BLaER1 (cell line): Measurements from ENCODE around the gene GAD2.
A peak's percentile ranks its signal among the peaks of the same experiment; 100 is the strongest.

Experiments used
- H3K27ac ChIP-seq: shearing (Covaris generic); formaldehyde crosslinking; 2 replicates; pipeline ENCODE4 v1.8.1; 2022
- H3K27me3 ChIP-seq: shearing (Covaris generic); formaldehyde crosslinking; 2 replicates; pipeline ENCODE4 v1.8.1; 2022
- H3K36me3 ChIP-seq: shearing (Covaris generic); formaldehyde crosslinking; 2 replicates; pipeline ENCODE4 v1.8.1; 2022
- H3K4me1 ChIP-seq: shearing (Covaris generic); formaldehyde crosslinking; 2 replicates; pipeline ENCODE4 v1.8.1; 2022
- H3K4me2 ChIP-seq: shearing (Covaris generic); formaldehyde crosslinking; 2 replicates; pipeline ENCODE4 v1.8.1; 2022
- H3K4me3 ChIP-seq: shearing (Covaris generic); formaldehyde crosslinking; 2 replicates; pipeline ENCODE4 v1.8.1; 2022
- H3K9ac ChIP-seq: shearing (Covaris generic); formaldehyde crosslinking; 2 replicates; pipeline ENCODE4 v1.8.1; 2022
- H3K9me3 ChIP-seq: shearing (Covaris generic); formaldehyde crosslinking; 2 replicates; pipeline ENCODE4 v1.8.1; 2022
- H4K20me1 ChIP-seq: shearing (Covaris generic); formaldehyde crosslinking; 2 replicates; pipeline ENCODE4 v1.8.1; 2022
- Cebpa-rat ChIP-seq: shearing (Covaris generic); IDR thresholded peaks from 2 replicates; pipeline ENCODE4 v1.8.1; 2022

Gene GAD2

DNA sequence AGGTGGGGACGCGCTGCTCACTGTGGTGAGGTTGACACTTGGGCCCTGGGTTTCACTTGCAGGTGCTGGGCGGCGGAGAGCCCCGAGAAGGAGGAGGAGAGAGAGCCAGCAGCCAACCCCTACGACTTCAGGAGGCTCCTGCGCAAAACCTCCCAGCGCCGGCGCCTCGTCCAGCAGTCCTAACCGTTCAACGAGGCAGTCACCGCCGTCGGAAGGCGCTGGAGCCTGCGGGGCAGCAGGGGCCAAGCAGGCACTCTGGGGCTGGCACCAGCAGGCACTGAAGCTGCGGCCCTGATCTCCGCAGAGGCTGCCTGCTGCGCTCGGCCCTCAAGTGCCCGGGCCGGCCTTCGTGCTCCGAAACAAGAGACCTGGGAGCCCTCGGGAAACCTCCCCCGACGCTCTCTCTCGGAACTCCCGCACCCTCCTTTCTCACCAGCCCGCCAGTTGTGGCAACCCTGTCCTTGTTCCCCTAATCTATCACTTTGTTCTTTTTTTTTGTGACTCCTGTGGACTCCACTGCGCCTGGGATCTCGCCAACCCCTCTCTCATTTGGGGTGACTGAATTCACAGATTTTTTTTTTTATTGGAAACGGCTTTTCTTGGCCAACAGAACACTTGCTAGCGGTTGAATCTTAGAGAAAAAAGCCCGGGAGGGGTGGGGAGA, 4.7 kb upstream of the GAD2 start:
- Histone ChIP-seq H3K4me1 (peaks cover 33% of the 10 kb centered on the region), H3K27me3 (peaks cover 58% of the 10 kb centered on the region), H3K36me3 (no peaks in the 10 kb centered on the region), H3K4me2 (no peak overlapping the region), H4K20me1 (peaks cover 32% of the 10 kb centered on the region), H3K9me3 (peaks cover 24% of the 10 kb centered on the region), H3K9ac (no peak overlapping the region), H3K27ac (no peak overlapping the region), H3K4me3 (no peak overlapping the region)
- no peak for TF ChIP-seq Cebpa-rat

DNA sequence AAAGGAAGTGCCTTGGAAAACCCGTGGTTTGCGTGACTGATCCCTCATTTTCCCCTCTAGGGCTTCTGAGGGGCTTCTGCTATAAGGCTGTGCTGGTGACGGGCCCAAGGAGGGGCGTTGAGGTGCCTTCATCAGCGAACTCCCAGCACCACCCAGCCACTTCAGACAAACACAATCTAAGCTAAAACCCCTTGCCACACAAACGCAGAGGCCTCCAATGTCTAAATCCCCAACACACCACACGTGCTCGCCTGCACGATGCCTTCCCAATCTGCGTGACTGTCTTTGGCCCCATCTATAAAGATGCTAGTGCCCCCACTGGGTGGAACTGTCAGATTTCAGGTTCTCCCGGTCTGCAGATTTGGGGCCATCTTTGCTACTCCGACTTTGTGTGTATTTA, 4.1 kb upstream of the GAD2 start:
- peaks cover 24% of the 10 kb centered on the region for H3K9me3 ChIP-seq
- H3K4me3 ChIP-seq = no peak overlapping the region
- no peak overlapping the region for H3K27ac ChIP-seq
- peaks cover 39% of the 10 kb centered on the region for H3K4me1 ChIP-seq
- no peak overlapping the region for H3K4me2 ChIP-seq
- H3K36me3 ChIP-seq = no peaks in the 10 kb centered on the region
- H3K9ac ChIP-seq = no peak overlapping the region
- H3K27me3 ChIP-seq = peaks cover 64% of the 10 kb centered on the region
- peaks cover 38% of the 10 kb centered on the region for H4K20me1 ChIP-seq
- no peak for TF ChIP-seq Cebpa-rat

DNA sequence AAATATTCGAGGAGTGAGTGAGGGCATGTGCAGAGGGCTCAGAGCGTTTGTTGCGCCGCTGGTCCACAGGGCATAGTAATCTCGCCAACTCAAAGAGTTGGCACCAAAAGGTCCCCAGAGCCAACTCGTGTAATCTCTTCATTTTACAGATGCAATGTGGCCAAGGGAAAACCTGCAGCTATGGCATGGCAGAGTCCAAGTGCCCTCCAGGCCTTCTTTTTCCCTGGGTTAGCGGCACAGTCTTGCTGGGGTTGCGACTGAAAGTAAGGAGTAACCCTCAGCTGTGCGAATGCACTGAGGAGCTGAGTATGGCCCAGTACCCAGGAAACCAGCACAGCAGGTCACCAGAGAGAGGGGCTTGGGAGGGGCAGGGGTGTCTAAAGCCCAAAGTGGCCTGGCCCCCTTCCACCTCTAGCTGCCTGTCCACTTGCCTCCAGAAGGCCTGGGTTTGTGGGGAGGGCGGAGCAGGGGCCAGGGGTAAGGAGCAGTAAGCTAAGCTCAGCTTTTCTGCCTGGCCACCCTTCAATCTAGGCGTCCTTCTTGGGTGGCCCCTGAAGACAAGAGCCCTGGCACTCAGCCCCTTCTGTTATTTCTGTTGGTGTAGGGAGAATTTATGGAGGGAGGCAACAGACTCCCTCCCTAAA, 3.3 kb upstream of the GAD2 start:
- Histone ChIP-seq H3K4me3 (no peak overlapping the region), H3K4me2 (no peak overlapping the region), H3K27ac (no peak overlapping the region), H4K20me1 (peaks cover 46% of the 10 kb centered on the region), H3K9me3 (peaks cover 32% of the 10 kb centered on the region), H3K36me3 (no peaks in the 10 kb centered on the region), H3K4me1 (peaks cover 45% of the 10 kb centered on the region), H3K9ac (no peak overlapping the region), H3K27me3 (peaks cover 72% of the 10 kb centered on the region)
- no peak for TF ChIP-seq Cebpa-rat

DNA sequence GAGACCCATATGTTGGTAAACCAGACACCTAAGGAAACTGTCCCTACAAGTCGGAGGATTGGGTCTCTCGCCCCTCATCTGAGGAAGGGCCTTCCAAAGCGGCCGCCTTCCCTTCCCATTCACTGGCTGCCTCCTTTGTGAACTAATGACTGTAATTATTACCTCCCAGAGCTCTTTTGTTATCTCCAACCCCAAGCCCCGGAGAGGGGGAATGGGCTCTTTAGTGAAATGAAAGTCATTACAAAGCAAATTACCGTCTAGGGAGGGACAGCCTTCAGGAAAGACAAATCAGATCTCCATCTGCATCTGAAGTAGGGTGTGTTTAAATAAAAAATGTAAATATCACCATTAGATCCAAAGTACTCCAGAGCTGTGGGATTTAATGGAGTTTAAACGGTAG, 2.6 kb upstream of the GAD2 start:
- Histone ChIP-seq H3K9ac (no peak overlapping the region), H3K27me3 (peaks cover 79% of the 10 kb centered on the region), H3K4me2 (peak overlapping the region; percentile 97), H3K4me1 (peaks cover 45% of the 10 kb centered on the region), H3K27ac (no peak overlapping the region), H3K4me3 (no peak overlapping the region), H3K9me3 (peaks cover 39% of the 10 kb centered on the region), H3K36me3 (no peaks in the 10 kb centered on the region), H4K20me1 (peaks cover 48% of the 10 kb centered on the region)
- no peak for TF ChIP-seq Cebpa-rat

DNA sequence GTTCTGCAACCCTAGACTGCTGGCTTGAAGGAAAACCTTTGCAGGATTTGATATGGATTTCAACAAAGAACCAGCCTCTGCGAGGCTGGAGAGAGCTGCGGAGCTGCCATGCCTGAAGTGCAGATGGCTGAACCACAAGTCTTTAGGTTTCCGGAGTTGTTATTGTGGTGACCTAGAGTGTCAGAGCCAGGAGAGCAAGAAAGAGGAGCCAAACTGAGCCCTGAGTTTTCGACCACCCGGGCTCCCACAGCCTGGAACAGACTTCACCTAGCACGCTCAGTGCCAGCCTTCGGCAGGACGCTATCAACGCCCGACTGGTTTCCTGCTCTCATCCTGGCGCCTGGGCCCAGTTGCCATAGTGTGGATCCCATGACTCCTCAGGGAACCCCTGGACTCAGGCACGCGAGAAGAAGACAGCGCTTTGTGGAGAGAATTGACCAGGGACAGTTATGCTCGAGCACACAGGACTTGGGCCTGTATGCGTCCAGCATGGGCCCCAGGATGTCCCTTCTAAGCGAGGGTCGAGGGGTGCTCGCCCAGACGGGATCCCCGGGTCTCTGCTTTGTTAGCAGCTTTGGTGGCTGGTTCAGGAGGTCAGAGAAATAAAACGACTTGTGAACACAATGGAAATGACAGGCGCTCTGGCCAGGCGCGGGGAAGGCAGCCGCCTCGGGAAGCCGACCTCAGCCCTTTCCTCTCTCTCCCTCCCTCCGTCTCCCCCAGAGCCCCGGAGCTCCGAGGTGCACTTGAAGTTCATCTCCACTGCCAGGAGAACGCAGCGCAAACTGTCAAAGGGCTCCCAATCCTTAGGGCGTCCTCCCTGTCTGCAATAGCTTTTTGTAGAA, 1.8 kb upstream of the GAD2 start:
- Histone ChIP-seq H3K4me1 (peaks cover 45% of the 10 kb centered on the region), H3K9me3 (peaks cover 45% of the 10 kb centered on the region), H3K4me3 (peak overlapping the region; percentile 64), H4K20me1 (peaks cover 48% of the 10 kb centered on the region), H3K4me2 (peak overlapping the region; percentile 97), H3K27ac (no peak overlapping the region), H3K9ac (no peak overlapping the region), H3K27me3 (peaks cover 87% of the 10 kb centered on the region), H3K36me3 (no peaks in the 10 kb centered on the region)
- no peak for TF ChIP-seq Cebpa-rat

GRCh38 chr10:26215396-26215934, 1.1 kb upstream of the GAD2 start:
- no peak for TF ChIP-seq Cebpa-rat
- no peaks in the 10 kb centered on the region for H3K36me3 ChIP-seq
- H4K20me1 ChIP-seq = peaks cover 48% of the 10 kb centered on the region
- H3K9ac ChIP-seq = no peak overlapping the region
- H3K4me2 ChIP-seq = peak overlapping the region; percentile 97
- peaks cover 45% of the 10 kb centered on the region for H3K4me1 ChIP-seq
- peaks cover 94% of the 10 kb centered on the region for H3K27me3 ChIP-seq
- H3K4me3 ChIP-seq = peak overlapping the region; percentile 64
- peaks cover 48% of the 10 kb centered on the region for H3K9me3 ChIP-seq
- no peak overlapping the region for H3K27ac ChIP-seq

GRCh38 chr10:26215935-26216584, 514 bp upstream of the GAD2 start:
- H3K36me3 ChIP-seq = no peaks in the 10 kb centered on the region
- no peak overlapping the region for H3K27ac ChIP-seq
- H3K9me3 ChIP-seq = peaks cover 48% of the 10 kb centered on the region
- peak overlapping the region; percentile 64 for H3K4me3 ChIP-seq
- peaks cover 48% of the 10 kb centered on the region for H4K20me1 ChIP-seq
- H3K27me3 ChIP-seq = peaks cover 99% of the 10 kb centered on the region
- peak overlapping the region; percentile 97 for H3K4me2 ChIP-seq
- peaks cover 45% of the 10 kb centered on the region for H3K4me1 ChIP-seq
- TF ChIP-seq Cebpa-rat = no peak
- H3K9ac ChIP-seq = no peak overlapping the region

DNA sequence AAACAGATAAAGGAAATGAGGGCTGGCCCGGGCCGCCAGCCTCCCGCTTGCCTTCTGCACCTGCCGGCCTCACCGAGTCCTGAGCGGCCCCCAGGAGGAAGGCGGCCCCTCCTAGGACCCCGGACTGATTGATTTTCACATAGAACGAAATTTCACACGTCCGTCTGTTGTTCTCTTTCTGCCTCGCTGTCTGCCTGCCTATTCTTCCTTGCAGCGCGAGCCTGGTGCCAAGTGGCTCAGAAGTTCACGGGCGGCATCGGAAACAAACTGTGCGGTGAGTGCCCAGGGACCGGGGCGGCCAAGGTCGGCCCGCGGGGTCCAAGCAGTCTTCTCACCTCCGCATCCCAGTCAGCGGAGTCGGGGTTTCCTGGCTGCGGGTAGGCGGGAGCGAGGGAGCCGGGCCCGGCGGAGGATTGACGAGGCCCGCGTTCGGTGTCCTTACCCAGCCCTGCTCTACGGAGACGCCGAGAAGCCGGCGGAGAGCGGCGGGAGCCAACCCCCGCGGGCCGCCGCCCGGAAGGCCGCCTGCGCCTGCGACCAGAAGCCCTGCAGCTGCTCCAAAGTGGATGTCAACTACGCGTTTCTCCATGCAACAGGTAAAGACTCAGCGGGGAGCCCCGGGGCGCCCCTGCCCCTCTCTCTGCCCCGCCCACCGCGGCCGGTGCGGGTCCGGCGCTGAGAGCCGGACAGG, 967 bp downstream of the GAD2 start:
- Histone ChIP-seq H3K4me3 (peak overlapping the region; percentile 64), H3K36me3 (no peaks in the 10 kb centered on the region), H3K27ac (no peak overlapping the region), H3K4me2 (peak overlapping the region; percentile 97), H3K9ac (no peak overlapping the region), H3K9me3 (peaks cover 38% of the 10 kb centered on the region), H3K27me3 (peaks cover 99% of the 10 kb centered on the region), H3K4me1 (peaks cover 45% of the 10 kb centered on the region), H4K20me1 (peaks cover 48% of the 10 kb centered on the region)
- no peak for TF ChIP-seq Cebpa-rat

DNA sequence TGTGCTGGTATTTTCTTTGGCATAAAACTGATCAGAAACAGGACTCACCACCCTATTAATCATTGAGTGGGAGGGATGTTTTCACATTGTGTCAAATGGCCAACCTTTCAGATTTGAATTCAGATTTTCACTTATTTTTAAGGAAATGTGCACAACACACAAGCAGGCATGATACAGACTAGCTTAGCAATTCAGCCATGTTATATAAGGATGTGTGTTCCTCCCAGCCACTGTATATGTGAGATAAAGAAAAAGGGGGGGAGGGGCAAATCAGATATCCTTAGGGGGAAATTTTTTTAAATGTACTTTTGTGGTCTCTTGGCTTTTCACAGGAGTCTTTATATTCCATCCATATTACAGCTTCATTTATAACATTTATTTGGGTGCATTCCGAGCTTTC, 3.1 kb downstream of the GAD2 start:
- Histone ChIP-seq H3K27ac (no peak overlapping the region), H4K20me1 (peaks cover 38% of the 10 kb centered on the region), H3K36me3 (no peaks in the 10 kb centered on the region), H3K9me3 (peaks cover 24% of the 10 kb centered on the region), H3K4me3 (no peak overlapping the region), H3K4me1 (peaks cover 35% of the 10 kb centered on the region), H3K4me2 (no peak overlapping the region), H3K9ac (no peak overlapping the region), H3K27me3 (peaks cover 81% of the 10 kb centered on the region)
- TF ChIP-seq Cebpa-rat = no peak
